ENCODE results near the gene PSMD13. TPM values are rescaled to one million over a fixed set of nuclear protein-coding genes. Genes with fewer than 3 reads are reported as not detected.
A peak's percentile ranks its signal among the peaks of the same experiment; 100 is the strongest.

Gene PSMD13
- total RNA-seq, 2 experiments from 2014 or later = 56.9 to 57.8 TPM

DNA sequence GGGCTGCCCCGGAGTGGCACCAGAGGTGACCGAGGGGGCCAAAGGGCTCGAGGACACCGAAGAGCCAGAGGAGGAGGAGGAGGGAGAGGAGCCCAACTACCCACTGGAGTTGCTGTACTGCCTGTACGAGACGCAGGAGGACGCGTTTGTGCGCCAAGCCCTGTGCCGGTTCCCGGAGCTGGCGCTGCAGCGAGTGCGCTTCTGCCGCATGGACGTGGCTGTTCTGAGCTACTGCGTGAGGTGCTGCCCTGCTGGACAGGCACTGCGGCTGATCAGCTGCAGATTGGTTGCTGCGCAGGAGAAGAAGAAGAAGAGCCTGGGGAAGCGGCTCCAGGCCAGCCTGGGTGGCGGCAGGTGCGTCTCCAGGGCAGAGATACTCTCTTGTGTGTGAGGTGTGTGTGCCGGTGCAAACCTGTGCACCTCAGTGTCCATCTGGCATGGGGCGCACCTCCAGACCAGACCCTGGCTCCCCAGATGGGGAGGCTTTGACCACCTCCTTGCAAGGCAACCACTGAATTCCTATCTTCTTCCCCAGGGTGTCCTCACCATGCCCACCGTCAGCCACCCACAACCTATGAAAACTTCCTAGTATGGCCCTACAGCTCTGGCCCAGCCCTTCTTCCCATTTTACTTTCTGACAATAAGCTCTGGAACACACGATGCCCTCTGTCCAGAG, 44.8 kb downstream of the PSMD13 start:
- no peak for TF ChIP-seq CTCF (IDR thresholded peaks at IDR 0.05)
- H3K27me3 ChIP-seq (ENCODE audit: control insufficient read depth in 1 of 2, insufficient read depth in 2 of 2, low read length in 2 of 2) = peaks cover 10 to 23% of the 10 kb centered on the region in 2 experiments
- no peaks in the 10 kb centered on the region for H3K36me3 ChIP-seq (ENCODE audit: insufficient read depth, low read length)
- Mint-ChIP-seq H3K27me3 (peaks cover 12% of the 10 kb centered on the region), H3K4me3 (peak overlapping the region; percentile 93), H3K27ac (peak overlapping the region; percentile 81), H3K9me3 (no peaks in the 10 kb centered on the region), H3K4me1 (ENCODE audit: low read depth) (peaks cover 58% of the 10 kb centered on the region), H3K36me3 (ENCODE audit: low read depth) (peaks cover 15% of the 10 kb centered on the region)
- peak in 1 of 14 experiments; percentile 59 for DNase-seq
- POLR2A ChIA-PET = interaction anchor here (0.7 to 9.1 kb wide), 15 partner anchors 7 to 134 kb away, joined by 3 to 185 read pairs (median 7); partner anchors contain the start of genes BET1L, IFITM2, PGGHG and PSMD13
- H3K9me3 ChIP-seq (ENCODE audit: control insufficient read depth in 1 of 2, insufficient read depth in 1 of 2, low read length in 2 of 2) = no peaks in the 10 kb centered on the region
- intact Hi-C loops (cut with DNase I, micrococcal nuclease) = no loop called here
- peak; percentile 16 for ATAC-seq (ENCODE audit: poor library complexity)
- H3K27ac ChIP-seq (ENCODE audit: low read depth in 1 of 2, low read length in 2 of 2) = peak overlapping the region in 1 of 2 donors; percentile 4
- CTCF ChIA-PET = interaction anchor here (3.3 kb wide), 1 partner anchor 30 kb away, joined by 29 read pairs; no protein-coding TSS in a partner anchor
- peaks cover 64% of the 10 kb centered on the region for H3K4me1 ChIP-seq (ENCODE audit: insufficient read depth, low read length)
- H3K4me3 ChIP-seq (ENCODE audit: low read length) = peak overlapping the region; percentile 53

GRCh38 chr11:282171-282570, 45.4 kb downstream of the PSMD13 start:
- Mint-ChIP-seq H3K27me3 (peaks cover 12% of the 10 kb centered on the region), H3K9me3 (no peaks in the 10 kb centered on the region), H3K4me1 (ENCODE audit: low read depth) (peaks cover 58% of the 10 kb centered on the region), H3K27ac (peak overlapping the region; percentile 81), H3K4me3 (peak overlapping the region; percentile 93), H3K36me3 (ENCODE audit: low read depth) (peaks cover 20% of the 10 kb centered on the region)
- H3K4me3 ChIP-seq (ENCODE audit: low read length) = peak overlapping the region; percentile 53
- CTCF ChIA-PET = no interaction called here
- POLR2A ChIA-PET = interaction anchor here (0.7 to 9.1 kb wide), 8 partner anchors 7 to 86 kb away, joined by 3 to 185 read pairs (median 17); partner anchors contain the start of genes BET1L, PGGHG, PSMD13 and RIC8A
- peaks cover 69% of the 10 kb centered on the region for H3K4me1 ChIP-seq (ENCODE audit: insufficient read depth, low read length)
- H3K36me3 ChIP-seq (ENCODE audit: insufficient read depth, low read length) = no peaks in the 10 kb centered on the region
- intact Hi-C loops (cut with DNase I, micrococcal nuclease) = no loop called here
- peak in 1 of 14 experiments; percentile 21 for DNase-seq
- TF ChIP-seq CTCF (IDR thresholded peaks at IDR 0.05) = no peak
- no peaks in the 10 kb centered on the region for H3K9me3 ChIP-seq (ENCODE audit: control insufficient read depth in 1 of 2, insufficient read depth in 1 of 2, low read length in 2 of 2)
- H3K27ac ChIP-seq (ENCODE audit: low read depth in 1 of 2, low read length in 2 of 2) = no peak overlapping the region
- ATAC-seq (ENCODE audit: poor library complexity) = no peak
- peaks cover 10 to 23% of the 10 kb centered on the region in 2 experiments for H3K27me3 ChIP-seq (ENCODE audit: control insufficient read depth in 1 of 2, insufficient read depth in 2 of 2, low read length in 2 of 2)

DNA sequence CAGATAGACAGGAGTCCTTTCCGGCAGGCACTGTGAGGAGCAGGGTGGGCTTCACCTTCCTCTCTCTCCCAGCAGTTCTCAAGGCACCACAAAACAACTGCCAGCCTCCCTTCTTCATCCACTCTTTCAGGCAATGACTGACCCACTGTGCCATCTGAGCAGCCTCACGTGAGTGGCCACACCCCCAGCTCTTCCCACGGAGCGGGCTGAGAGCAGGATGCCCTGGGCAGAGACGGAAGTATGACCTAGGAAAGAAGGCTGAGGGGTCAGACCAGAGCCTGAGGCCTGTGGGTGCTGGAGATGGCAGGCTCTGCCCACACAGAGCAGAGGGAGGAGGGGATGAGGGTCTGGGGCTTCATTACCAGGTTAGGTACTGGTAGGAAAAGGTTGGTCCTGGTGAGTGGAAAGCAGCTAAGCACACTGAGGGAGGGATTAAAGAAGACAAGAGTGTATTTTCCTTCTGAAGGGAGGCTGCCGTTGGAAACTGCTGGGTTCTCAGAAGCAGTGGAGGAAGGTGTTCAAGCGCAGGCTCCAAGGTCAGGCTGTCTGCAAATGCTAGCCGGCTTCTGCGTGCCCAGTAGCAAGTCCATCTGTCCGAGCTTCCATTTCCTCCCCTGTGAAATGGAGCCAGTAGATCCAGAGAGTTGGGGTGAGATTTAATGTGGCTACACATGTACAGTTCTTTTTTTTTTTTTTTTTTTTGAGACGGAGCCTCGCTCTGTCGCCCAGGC, 46.0 kb downstream of the PSMD13 start:
- no peaks in the 10 kb centered on the region for H3K9me3 Mint-ChIP-seq
- H3K27ac Mint-ChIP-seq = peak overlapping the region; percentile 81
- Histone ChIP-seq H3K36me3 (ENCODE audit: insufficient read depth, low read length) (no peaks in the 10 kb centered on the region), H3K4me1 (ENCODE audit: insufficient read depth, low read length) (peaks cover 69% of the 10 kb centered on the region), H3K27ac (ENCODE audit: low read depth in 1 of 2, low read length in 2 of 2) (no peak overlapping the region), H3K9me3 (ENCODE audit: control insufficient read depth in 1 of 2, insufficient read depth in 1 of 2, low read length in 2 of 2) (no peaks in the 10 kb centered on the region), H3K27me3 (ENCODE audit: control insufficient read depth in 1 of 2, insufficient read depth in 2 of 2, low read length in 2 of 2) (peaks cover 10 to 23% of the 10 kb centered on the region in 2 experiments), H3K4me3 (ENCODE audit: low read length) (no peak overlapping the region)
- peaks cover 14% of the 10 kb centered on the region for H3K27me3 Mint-ChIP-seq
- H3K36me3 Mint-ChIP-seq (ENCODE audit: low read depth) = peaks cover 23% of the 10 kb centered on the region
- CTCF ChIA-PET = no interaction called here
- peaks cover 55% of the 10 kb centered on the region for H3K4me1 Mint-ChIP-seq (ENCODE audit: low read depth)
- DNase-seq (peak in 1 of 14 experiments; percentile 32), ATAC-seq (ENCODE audit: poor library complexity) (no peak)
- intact Hi-C loops (cut with DNase I, micrococcal nuclease) = no loop called here
- POLR2A ChIA-PET = interaction anchor here (0.7 to 7.5 kb wide), 6 partner anchors 14 to 86 kb away, joined by 3 to 185 read pairs (median 7); partner anchors contain the start of genes BET1L, PSMD13 and RIC8A
- TF ChIP-seq CTCF (IDR thresholded peaks at IDR 0.05) = no peak
- H3K4me3 Mint-ChIP-seq = peak overlapping the region; percentile 93
